Activated CD4-positive, alpha-beta T cell treated with anti-CD3 and anti-CD28 coated beads, Interleukin-2, amount 50 U/mL, for 4 hours (primary cell): Measurements from ENCODE around the gene TPRG1.
A peak's percentile ranks its signal among the peaks of the same experiment; 100 is the strongest.

Experiments
- DNase-seq, 2 experiments: peaks; one replicate each; pipeline ENCODE4 v3.0.0-alpha.2; 2020

Gene TPRG1

GRCh38 chr3:189171707-189172106, at the start of gene TPRG1:
TSS of gene TPRG1 (plus strand) at chr3:189171971. CDS start at chr3:189207385, 35,414 bp downstream.
- DNase-seq: no peak

- no peak for DNase-seq
Measured at GRCh38 chr3:189122110-189122509, 49.7 kb upstream of the TPRG1 start.

GRCh38 chr3:189122526-189123205, 49.1 kb upstream of the TPRG1 start:
- DNase-seq: no peak

- no peak for DNase-seq
Measured at GRCh38 chr3:189123595-189124387, 48.0 kb upstream of the TPRG1 start.

- DNase-seq: peak; percentile 71 to 78
Measured at GRCh38 chr3:189132231-189132671, 39.5 kb upstream of the TPRG1 start.

GRCh38 chr3:189132839-189133238, 38.9 kb upstream of the TPRG1 start:
- no peak for DNase-seq

GRCh38 chr3:189133768-189134167, 38.0 kb upstream of the TPRG1 start:
- no peak for DNase-seq

- DNase-seq: no peak
Measured at GRCh38 chr3:189137416-189137815, 34.4 kb upstream of the TPRG1 start.

GRCh38 chr3:189138901-189139610, 32.7 kb upstream of the TPRG1 start:
- DNase-seq: no peak

GRCh38 chr3:189139611-189139940, 32.2 kb upstream of the TPRG1 start:
- no peak for DNase-seq

- peak in 1 of 2 experiments; percentile 13 for DNase-seq
Measured at GRCh38 chr3:189142527-189142926, 29.2 kb upstream of the TPRG1 start.

GRCh38 chr3:189143321-189143720, 28.4 kb upstream of the TPRG1 start:
- DNase-seq: no peak

- no peak for DNase-seq
Measured at GRCh38 chr3:189143771-189144170, 28.0 kb upstream of the TPRG1 start.

- peak in 1 of 2 experiments; percentile 7 for DNase-seq
Measured at GRCh38 chr3:189144645-189145044, 27.1 kb upstream of the TPRG1 start.

- no peak for DNase-seq
Measured at GRCh38 chr3:189146848-189147247, 24.9 kb upstream of the TPRG1 start.

- DNase-seq: peak; percentile 64 to 70
Measured at GRCh38 chr3:189148081-189148507, 23.7 kb upstream of the TPRG1 start.

GRCh38 chr3:189149203-189149602, 22.6 kb upstream of the TPRG1 start:
- DNase-seq: no peak

- DNase-seq: no peak
Measured at GRCh38 chr3:189157232-189158007, 14.4 kb upstream of the TPRG1 start.

GRCh38 chr3:189158034-189158433, 13.7 kb upstream of the TPRG1 start:
- DNase-seq: no peak

- no peak for DNase-seq
Measured at GRCh38 chr3:189160519-189161309, 11.1 kb upstream of the TPRG1 start.

GRCh38 chr3:189165092-189165612, 6.6 kb upstream of the TPRG1 start:
- no peak for DNase-seq

- no peak for DNase-seq
Measured at GRCh38 chr3:189166321-189166720, 5.5 kb upstream of the TPRG1 start.
